DND-41 (cell line): ENCODE data around the gene GABBR2.

ENCODE experiments used
- ATAC-seq: fragments of 200-7000 bp; cut with Tn5 transposase; 3 replicates; pipeline ENCODE4 v1.9.1; 2021; ENCODE audit warnings: low read depth; ENCODE audit not compliant: insufficient read depth
- DNase-seq: peaks from one replicate; pipeline ENCODE4 v3.0.0-alpha.2; 2020
- H2AFZ ChIP-seq: 2 replicates; pipeline ENCODE4 v1.6.0; 2012; ENCODE audit warnings: low read depth, low read length
- H3K27ac ChIP-seq: 2 replicates; pipeline ENCODE4 v1.5.1; 2012; ENCODE audit warnings: low read length, inconsistent platforms
- H3K27me3 ChIP-seq: fragments of 200-600 bp; sonication (generic); 2 replicates; pipeline ENCODE4 v1.6.0; 2012; ENCODE audit warnings: low read length, mild to moderate bottlenecking, inconsistent platforms; ENCODE audit not compliant: insufficient read depth, poor library complexity
- H3K36me3 ChIP-seq: 2 replicates; pipeline ENCODE4 v1.5.1; 2012; ENCODE audit warnings: low read length, inconsistent platforms; ENCODE audit not compliant: insufficient read depth
- H3K4me1 ChIP-seq: 2 replicates; pipeline ENCODE4 v1.5.1; 2012; ENCODE audit warnings: mild to moderate bottlenecking, low read length; ENCODE audit not compliant: insufficient read depth
- H3K4me2 ChIP-seq: 2 replicates; pipeline ENCODE4 v1.6.0; 2012; ENCODE audit warnings: mild to moderate bottlenecking, moderate library complexity, low read length, inconsistent platforms; ENCODE audit not compliant: insufficient read depth
- H3K4me3 ChIP-seq, 2 experiments: fragments of 200-600 bp in 1 of 2; shearing (Covaris generic) in 1 of 2; 2 replicates each; pipeline ENCODE4 v1.5.1; 2012 to 2016; ENCODE audit warnings: inconsistent platforms in 2 of 2, low read length in 2 of 2, mild to moderate bottlenecking in 2 of 2, low read depth in 1 of 2, moderate library complexity in 1 of 2
- H3K79me2 ChIP-seq: 2 replicates; pipeline ENCODE4 v1.6.0; 2012; ENCODE audit warnings: low read length, inconsistent platforms; ENCODE audit not compliant: insufficient read depth
- H3K9ac ChIP-seq: 2 replicates; pipeline ENCODE4 v1.6.0; 2012; ENCODE audit warnings: low read depth, mild to moderate bottlenecking, inconsistent platforms, low read length, moderate library complexity
- H3K9me3 ChIP-seq: 2 replicates; pipeline ENCODE4 v1.5.1; 2012; ENCODE audit warnings: low read length, moderate library complexity, mild to moderate bottlenecking, inconsistent platforms; ENCODE audit not compliant: insufficient read depth, severe bottlenecking
- H4K20me1 ChIP-seq: 2 replicates; pipeline ENCODE4 v1.6.0; 2012; ENCODE audit warnings: low read length; ENCODE audit not compliant: insufficient read depth
- CTCF ChIP-seq: IDR thresholded peaks from 2 replicates; pipeline ENCODE4 v1.5.1; 2012; ENCODE audit warnings: borderline replicate concordance, low read length, moderate library complexity, mild to moderate bottlenecking; ENCODE audit not compliant: poor library complexity, severe bottlenecking; ENCODE audit errors: extremely low read depth
- EZH2 ChIP-seq: IDR thresholded peaks from 3 replicates; pipeline ENCODE4 v1.6.1; 2012; ENCODE audit warnings: borderline replicate concordance, low read depth, mild to moderate bottlenecking, moderate library complexity, low read length, inconsistent platforms; ENCODE audit not compliant: severe bottlenecking

The GABBR2 gene

GRCh38 chr9:98491231-98491651 lies 217.5 kb downstream of the GABBR2 start:
- Histone ChIP-seq H3K4me1 (no peaks in the 10 kb centered on the region), H3K27ac (no peak overlapping the region), H3K9me3 (no peaks in the 10 kb centered on the region), H3K4me3 (no peak overlapping the region), H3K9ac (no peak overlapping the region), H3K36me3 (no peaks in the 10 kb centered on the region), H4K20me1 (no peaks in the 10 kb centered on the region), H2AFZ (no peak overlapping the region), H3K4me2 (no peak overlapping the region), H3K79me2 (no peaks in the 10 kb centered on the region), H3K27me3 (peaks cover 7% of the 10 kb centered on the region)
- ATAC-seq (no peak), DNase-seq (no peak)
- no peak for TF ChIP-seq CTCF
- TF ChIP-seq EZH2: no peak

- H3K4me1 ChIP-seq: no peaks in the 10 kb centered on the region
- H3K9ac ChIP-seq: no peak overlapping the region
- H3K36me3 ChIP-seq: no peaks in the 10 kb centered on the region
- no peak overlapping the region for H3K4me2 ChIP-seq
- no peak overlapping the region for H3K27ac ChIP-seq
- no peaks in the 10 kb centered on the region for H4K20me1 ChIP-seq
- no peak for TF ChIP-seq CTCF
- no peak for TF ChIP-seq EZH2
- H3K4me3 ChIP-seq: no peak overlapping the region
- H3K79me2 ChIP-seq: no peaks in the 10 kb centered on the region
- DNase-seq: no peak
- H3K27me3 ChIP-seq: peaks cover 6% of the 10 kb centered on the region
- H3K9me3 ChIP-seq: no peaks in the 10 kb centered on the region
- no peak for ATAC-seq
- no peak overlapping the region for H2AFZ ChIP-seq
These were observed 220.0 kb downstream of the GABBR2 start for GRCh38 chr9:98488571-98489312.

GRCh38 chr9:98485706-98486105 lies 223.0 kb downstream of the GABBR2 start:
- H3K4me1 ChIP-seq: no peaks in the 10 kb centered on the region
- H4K20me1 ChIP-seq: no peaks in the 10 kb centered on the region
- no peaks in the 10 kb centered on the region for H3K9me3 ChIP-seq
- H3K4me3 ChIP-seq: no peak overlapping the region
- TF ChIP-seq CTCF: no peak
- TF ChIP-seq EZH2: no peak
- H3K79me2 ChIP-seq: no peaks in the 10 kb centered on the region
- H3K27me3 ChIP-seq: peaks cover 4% of the 10 kb centered on the region
- no peak for DNase-seq
- no peak for ATAC-seq
- no peak overlapping the region for H3K9ac ChIP-seq
- no peak overlapping the region for H2AFZ ChIP-seq
- no peak overlapping the region for H3K27ac ChIP-seq
- H3K4me2 ChIP-seq: no peak overlapping the region
- no peaks in the 10 kb centered on the region for H3K36me3 ChIP-seq

GRCh38 chr9:98484162-98484561 lies 224.6 kb downstream of the GABBR2 start:
- Histone ChIP-seq H4K20me1 (no peaks in the 10 kb centered on the region), H2AFZ (no peak overlapping the region), H3K9me3 (no peaks in the 10 kb centered on the region), H3K9ac (no peak overlapping the region), H3K4me1 (no peaks in the 10 kb centered on the region), H3K4me3 (no peak overlapping the region), H3K36me3 (no peaks in the 10 kb centered on the region), H3K27me3 (peaks cover 4% of the 10 kb centered on the region), H3K4me2 (no peak overlapping the region), H3K27ac (no peak overlapping the region), H3K79me2 (no peaks in the 10 kb centered on the region)
- DNase-seq: no peak
- TF ChIP-seq CTCF: no peak
- no peak for TF ChIP-seq EZH2
- ATAC-seq: no peak
